Testis (tissue), 3 donors: ENCODE results near the gene KCNJ4. TPM values are rescaled to one million over a fixed set of nuclear protein-coding genes. Genes with fewer than 3 reads are reported as not detected.

Experiments
- DNase-seq: peaks from one replicate; pipeline ENCODE4 v3.0.0-alpha.2; 2019
- H3K27ac ChIP-seq, 2 donors: fragments of 200-600 bp; sonication (generic); one replicate each; pipeline ENCODE4 v1.5.1; 2019
- H3K27me3 ChIP-seq: fragments of 200-600 bp; sonication (generic); one replicate; pipeline ENCODE4 v1.5.1; 2019
- H3K36me3 ChIP-seq: fragments of 200-600 bp; sonication (generic); one replicate; pipeline ENCODE4 v1.5.1; 2017; ENCODE audit warnings: low read depth; ENCODE audit errors: missing control alignments
- H3K4me1 ChIP-seq: fragments of 200-600 bp; sonication (generic); one replicate; pipeline ENCODE4 v1.5.1; 2019
- H3K4me3 ChIP-seq, 2 donors: fragments of 200-600 bp; sonication (generic); one replicate each; pipeline ENCODE4 v1.5.1; 2017 to 2019
- H3K9me3 ChIP-seq: fragments of 200-600 bp; sonication (generic); one replicate; pipeline ENCODE4 v1.5.1; 2017
- CTCF ChIP-seq, 3 experiments: fragments of 450-650 bp in 2 of 3; fragments of 200-600 bp in 1 of 3; sonication (generic) in 1 of 3; IDR thresholded peaks; one replicate each; pipeline ENCODE4 v1.5.1; 2016 to 2019; ENCODE audit warnings: antibody characterized with exemption in 3 of 3, mild to moderate bottlenecking in 2 of 3, moderate library complexity in 1 of 3
- POLR2A ChIP-seq: fragments of 450-650 bp; IDR thresholded peaks from one replicate; pipeline ENCODE4 v1.6.1; 2017; ENCODE audit warnings: antibody characterized with exemption, mild to moderate bottlenecking, moderate library complexity
- WGBS, 2 donors: methylation state at CpG; one replicate each; pipeline ENCODE4 v1.1.5; 2018; 5-methylcytosine and 5-hydroxymethylcytosine counted together
- intact Hi-C: fragments of 100-400 bp; cut with DNase I; formaldehyde crosslinking; loops from one replicate; pipeline ENCODE4 v1.15.1; 2023; ENCODE audit warnings: low total_unique reads
- polyA plus RNA-seq: library from polyadenylated mRNA; stranded (reverse); fragments of 350-450 nt; fragmentation: Illumina TruSeq; extraction: RNeasy Lipid Tissue Mini Kit (QIAGEN cat#74804); gene quantifications from one replicate; pipeline ENCODE4 v1.2.3, GENCODE V29; 2014; ENCODE audit warnings: low read depth, low replicate concordance; ENCODE audit not compliant: insufficient read depth
- total RNA-seq, 2 donors: library from RNA; depleted of rRNA; stranded (reverse); fragments of >200 nt; gene quantifications; one replicate each; pipeline ENCODE4 v1.2.3, GENCODE V29; 2016

The KCNJ4 gene
- total and polyA plus RNA-seq, 3 donors from 2014 or later: 1.7 to 3.0 (median 1.7) TPM

- DNase-seq: no peak
- 78 to 85% methylated on average over 10 to 14 of the region's 14 CpGs for WGBS, 2 donors
- no peaks in the 10 kb centered on the region for H3K4me1 ChIP-seq
- no peaks in the 10 kb centered on the region for H3K27me3 ChIP-seq
- H3K27ac ChIP-seq: no peak overlapping the region
- H3K9me3 ChIP-seq: no peaks in the 10 kb centered on the region
- no peak overlapping the region for H3K4me3 ChIP-seq
- no peak for TF ChIP-seq POLR2A
- no peak for TF ChIP-seq CTCF (IDR thresholded peaks at IDR 0.05)
- H3K36me3 ChIP-seq: no peaks in the 10 kb centered on the region
- intact Hi-C loops: no loop called here
Observed at GRCh38 chr22:38419121-38419857, 35.7 kb downstream of the KCNJ4 start.

GRCh38 chr22:38418589-38418988 is 36.4 kb downstream of the KCNJ4 start:
- Histone ChIP-seq H3K4me3 (no peak overlapping the region), H3K4me1 (no peaks in the 10 kb centered on the region), H3K27ac (no peak overlapping the region), H3K27me3 (no peaks in the 10 kb centered on the region), H3K36me3 (no peaks in the 10 kb centered on the region), H3K9me3 (no peaks in the 10 kb centered on the region)
- no peak for DNase-seq
- intact Hi-C loops: no loop called here
- WGBS, 2 donors: 93 to 94% methylated on average over 14 of the region's 14 CpGs
- no peak for TF ChIP-seq POLR2A
- TF ChIP-seq CTCF (IDR thresholded peaks at IDR 0.05): no peak

GRCh38 chr22:38417252-38418060 is 37.5 kb downstream of the KCNJ4 start:
- Histone ChIP-seq H3K36me3 (no peaks in the 10 kb centered on the region), H3K9me3 (no peaks in the 10 kb centered on the region), H3K27ac (no peak overlapping the region), H3K4me1 (peaks cover 9% of the 10 kb centered on the region), H3K27me3 (no peaks in the 10 kb centered on the region), H3K4me3 (no peak overlapping the region)
- TF ChIP-seq CTCF (IDR thresholded peaks at IDR 0.05) (no peak), POLR2A (no peak)
- DNase-seq: no peak
- 87 to 90% methylated on average over 15 to 16 of the region's 16 CpGs for whole genome bisulfite sequencing, 2 donors
- intact Hi-C loops: no loop called here

- H3K27me3 ChIP-seq: no peaks in the 10 kb centered on the region
- H3K27ac ChIP-seq: no peak overlapping the region
- intact Hi-C loops: no loop called here
- WGBS, 2 donors: 96% methylated on average over 14 to 18 of the region's 18 CpGs
- peaks cover 10% of the 10 kb centered on the region for H3K4me1 ChIP-seq
- peak; percentile 9 for DNase-seq
- H3K9me3 ChIP-seq: no peaks in the 10 kb centered on the region
- no peak for TF ChIP-seq CTCF (IDR thresholded peaks at IDR 0.05)
- no peak for TF ChIP-seq POLR2A
- H3K36me3 ChIP-seq: no peaks in the 10 kb centered on the region
- no peak overlapping the region for H3K4me3 ChIP-seq
Observed at GRCh38 chr22:38416621-38417251, 38.3 kb downstream of the KCNJ4 start.
